H9 (cell line): ENCODE results near the gene TBC1D26. TPM values are rescaled to one million over a fixed set of nuclear protein-coding genes. Genes with fewer than 3 reads are reported as not detected.

Source experiments
- total RNA-seq: library from RNA; stranded (reverse); gene quantifications from 2 replicates; pipeline ENCODE4 v1.2.1, GENCODE V29; 2021

Gene TBC1D26
- total RNA-seq, 1 experiment from 2014 or later, result 0.83 TPM

Other genes starting within 250 kb of the TBC1D26 start
- 11.5 and 16.9 TPM in 2 replicates for gene TVP23C, start 168.8 kb upstream of the TBC1D26 start, total RNA-seq
- gene FBXW10B, start 112.6 kb upstream of the TBC1D26 start, total RNA-seq, result not detected in 2 replicates
- 15.1 and 17.7 TPM in 2 replicates for gene TRIM16, start 48.0 kb upstream of the TBC1D26 start, total RNA-seq
- gene ZNF286A, start 32.5 kb upstream of the TBC1D26 start, total RNA-seq, result 101 and 109 TPM in 2 replicates
- gene ADORA2B, start 212.8 kb downstream of the TBC1D26 start, total RNA-seq, result 3.1 and 3.2 TPM in 2 replicates